K562 (cell line): Measurements from ENCODE around the gene TBC1D20. TPM values are rescaled to one million over a fixed set of nuclear protein-coding genes. Genes with fewer than 3 reads are reported as not detected.

ENCODE experiments used
- ATAC-seq: fragments of 200-7000 bp; cut with Tn5 transposase; 3 replicates; pipeline ENCODE4 v1.9.1; 2020; ENCODE audit warnings: moderate library complexity
- BruUV-seq: library from RNA; stranded (reverse); fragments of 400-500 nt; replicated peaks from 2 replicates; lab custom pipeline; 2021; lab: Mats Ljungman, UMichigan
- CTCF ChIA-PET: fragments of 300-600 bp; formaldehyde crosslinking; extraction: SDS; loops from one replicate; lab custom pipeline; 2021; ENCODE audit warnings: low intra/inter-chr PET ratio; lab: Yijun Ruan, JAX
- POLR2A ChIA-PET: fragments of 300-600, 350-650 bp; sonication (Branson Sonifier 250); formaldehyde crosslinking; extraction: SDS; loops from one replicate; lab custom pipeline; 2021; ENCODE audit warnings: antibody characterized with exemption, inconsistent platforms; lab: Yijun Ruan, JAX
- DNase-seq, 4 experiments: peaks; one replicate each; pipeline versions ENCODE4 v3.0.0 to v3.0.0-alpha.2; 2011 to 2018; ENCODE audit warnings: low spot score in 3 of 4, mixed read lengths in 3 of 4; ENCODE audit errors: extremely low read depth in 1 of 4
- FAIRE-seq: peaks from 2 replicates; lab custom pipeline; 2011; peaks lifted over from hg19 to GRCh38; lab: Jason Lieb, UNC
- H2AFZ ChIP-seq: 2 replicates; pipeline ENCODE4 v1.6.0; 2011; ENCODE audit warnings: low read depth, low read length, control low read depth, inconsistent platforms
- H3K27ac ChIP-seq: fragments of 200-600 bp; 3 replicates; pipeline ENCODE4 v1.8.0; 2011; ENCODE audit warnings: low read depth, mild to moderate bottlenecking, control low read depth, inconsistent platforms, low read length, moderate library complexity, mixed read lengths; ENCODE audit errors: extremely low read depth
- H3K27me3 ChIP-seq, 2 experiments: fragments of 300-600 bp in 1 of 2; 2 replicates in 1 of 2; 3 replicates in 1 of 2; pipeline versions ENCODE4 v1.6.0 to v1.8.0; 2011; ENCODE audit warnings: inconsistent platforms in 2 of 2, low read length in 2 of 2, mild to moderate bottlenecking in 1 of 2, mixed read lengths in 1 of 2, moderate library complexity in 1 of 2; ENCODE audit not compliant: control insufficient read depth in 2 of 2, insufficient read depth in 2 of 2
- H3K36me3 ChIP-seq: fragments of 300-600 bp; 3 replicates; pipeline ENCODE4 v1.8.0; 2011; ENCODE audit warnings: mild to moderate bottlenecking, low read length, inconsistent platforms; ENCODE audit not compliant: control insufficient read depth, insufficient read depth
- H3K4me1 ChIP-seq, 2 experiments: fragments of 200-600 bp in 1 of 2; replicated peaks in 1 of 2; 2 replicates in 1 of 2; 3 replicates in 1 of 2; pipeline versions ENCODE4 v1.5.1 to v1.8.0; 2011; ENCODE audit warnings: inconsistent platforms in 2 of 2, low read length in 2 of 2, mild to moderate bottlenecking in 1 of 2, mixed read lengths in 1 of 2, moderate library complexity in 1 of 2; ENCODE audit not compliant: control insufficient read depth in 2 of 2, insufficient read depth in 2 of 2
- H3K4me2 ChIP-seq: 2 replicates; pipeline ENCODE4 v1.6.1; 2011; ENCODE audit warnings: low read length, control low read depth, inconsistent platforms, mixed read lengths; ENCODE audit not compliant: insufficient read depth
- H3K4me3 ChIP-seq: fragments of 200-600 bp; sonication (generic), shearing (Covaris generic); 2 replicates; pipeline ENCODE4 v1.5.1; 2016; ENCODE audit warnings: control low read depth, inconsistent platforms
- H3K79me2 ChIP-seq: fragments of 200-600 bp; 3 replicates; pipeline ENCODE4 v1.8.0; 2011; ENCODE audit warnings: low read length, inconsistent platforms; ENCODE audit not compliant: control insufficient read depth, insufficient read depth
- H3K9ac ChIP-seq, 2 experiments: 2 replicates each; pipeline versions ENCODE4 v1.6.0 to v1.6.1; 2011; ENCODE audit warnings: low read depth in 2 of 2, low read length in 2 of 2, control low read depth in 1 of 2, inconsistent platforms in 1 of 2, mild to moderate bottlenecking in 1 of 2, mixed read lengths in 1 of 2; ENCODE audit not compliant: insufficient read depth in 1 of 2
- H3K9me1 ChIP-seq: one replicate; pipeline ENCODE4 v1.6.0; 2011; ENCODE audit warnings: inconsistent platforms, mild to moderate bottlenecking, low read length, moderate library complexity; ENCODE audit not compliant: control insufficient read depth, insufficient read depth
- H3K9me3 ChIP-seq: replicated peaks from 2 replicates; pipeline ENCODE4 v1.5.1; 2011; ENCODE audit warnings: low read depth, low read length, inconsistent platforms; ENCODE audit not compliant: control insufficient read depth, insufficient read depth
- H4K20me1 ChIP-seq: replicated peaks from 2 replicates; pipeline ENCODE4 v1.6.1; 2011; ENCODE audit warnings: low read length, inconsistent platforms, mixed read lengths; ENCODE audit not compliant: control insufficient read depth, insufficient read depth
- ATF1 ChIP-seq, 2 experiments: fragments of 450-650 bp in 1 of 2; IDR thresholded peaks; 2 replicates each; pipeline ENCODE4 v1.6.1; 2016; ENCODE audit warnings: missing compliant biosample characterization in 1 of 2, missing genetic modification characterization in 1 of 2
- POLR2B ChIP-seq: fragments of 450-650 bp; IDR thresholded peaks from 2 replicates; pipeline ENCODE4 v1.6.1; 2018; ENCODE audit warnings: low read depth; ENCODE audit not compliant: partially characterized antibody
- POLR2G ChIP-seq: fragments of 200-400 bp; formaldehyde crosslinking; IDR thresholded peaks from 2 replicates; pipeline ENCODE4 v1.6.1; 2017; ENCODE audit warnings: low read depth, mild to moderate bottlenecking, antibody characterized with exemption, low read length, moderate library complexity
- WGBS: fragments of 100-300 bp; shearing (Covaris generic); methylation state at CpG from one replicate; pipeline ENCODE4 v1.1.6; 2016; ENCODE audit warnings: low coverage, mixed read lengths; ENCODE audit not compliant: insufficient coverage; ENCODE audit errors: missing lambda C conversion rate; 5-methylcytosine and 5-hydroxymethylcytosine counted together
- in situ Hi-C: fragments of 300-500 bp; cut with MboI; formaldehyde crosslinking; loops from 4 replicates; pipeline ENCODE4 v1.15.0; 2018; ENCODE audit warnings: inconsistent platforms, mixed read lengths
- intact Hi-C: fragments of 100-400 bp; cut with micrococcal nuclease; formaldehyde crosslinking; loops from 2 replicates; pipeline ENCODE4 v1.14.2; 2022
- polyA plus RNA-seq, 8 experiments: library from polyadenylated mRNA; depleted of rRNA in 4 of 8; stranded (reverse) in 5 of 8; unstranded in 3 of 8; fragments of >200 nt; fragmentation: Nextera tagmentation in 2 of 8; fragmentation: Illumina TruSeq in 1 of 8; extraction: Ambion mirVana in 2 of 8; extraction: Trizol in 1 of 8; gene quantifications; 2 replicates each; pipeline versions ENCODE4 v1.2.1 to v1.2.3, GENCODE V29; 2011 to 2014; ENCODE audit warnings: inconsistent platforms in 1 of 8, missing spikeins in 1 of 8
- total RNA-seq, 7 experiments: library from RNA; depleted of rRNA in 6 of 7; stranded (reverse); fragments of >200 nt in 6 of 7; fragmentation: Illumina TruSeq in 2 of 7; extraction: Trizol in 2 of 7; gene quantifications; 2 replicates each; pipeline versions ENCODE4 v1.2.1 to v1.2.3, GENCODE V29; 2011 to 2021; ENCODE audit warnings: low replicate concordance in 1 of 7
- TF ChIP-seq, protein P1 (sequence below): fragments of 250-450 bp; sonication (Bioruptor Pico); IDR thresholded peaks from 2 replicates; pipeline ENCODE4 v1.4.0; 2020
- TF ChIP-seq, protein P2 (sequence below), 2 experiments: fragments of 450-650 bp in 1 of 2; sonication (generic) in 1 of 2; formaldehyde crosslinking in 1 of 2; IDR thresholded peaks; 2 replicates each; pipeline versions ENCODE4 v1.7.1 to v1.9.0; 2016 to 2022; ENCODE audit warnings: inconsistent platforms in 1 of 2, mild to moderate bottlenecking in 1 of 2, missing genetic modification reagents in 1 of 2

The TBC1D20 gene
- total and polyA plus RNA-seq, 9 of the 15 experiments (the other 6 are each of a cell fraction or from before 2014, with no cell fraction given), result 7.0 to 25.3 (median 15.1) TPM

DNA sequence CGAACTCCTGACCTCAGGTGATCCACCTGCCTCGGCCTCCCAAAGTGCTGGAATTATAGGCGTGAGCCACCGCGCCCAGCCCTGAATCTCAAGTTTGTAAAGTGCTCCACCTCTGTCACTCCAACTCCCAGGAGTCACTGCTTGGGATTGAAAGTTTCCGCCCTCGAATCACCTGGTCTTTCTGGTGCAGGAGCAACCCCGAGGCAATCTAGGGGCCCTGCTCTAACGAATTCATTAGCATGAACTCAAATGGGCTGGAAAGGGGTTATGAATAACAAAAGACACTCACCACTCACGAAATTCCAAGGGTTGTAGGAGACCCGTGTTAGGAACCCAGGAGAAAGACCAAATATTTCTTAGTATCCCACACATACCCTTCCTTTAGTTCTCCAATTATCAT, 28.1 kb downstream of the TBC1D20 start (continued):
- TF ChIP-seq ATF1 (CRISPR knock-in tag; IDR thresholded peaks at IDR 0.05), result no peak
- no peak for TF ChIP-seq ATF1 (tag; IDR thresholded peaks at IDR 0.05)
- TF ChIP-seq, all 486 proteins: peak for 0

DNA sequence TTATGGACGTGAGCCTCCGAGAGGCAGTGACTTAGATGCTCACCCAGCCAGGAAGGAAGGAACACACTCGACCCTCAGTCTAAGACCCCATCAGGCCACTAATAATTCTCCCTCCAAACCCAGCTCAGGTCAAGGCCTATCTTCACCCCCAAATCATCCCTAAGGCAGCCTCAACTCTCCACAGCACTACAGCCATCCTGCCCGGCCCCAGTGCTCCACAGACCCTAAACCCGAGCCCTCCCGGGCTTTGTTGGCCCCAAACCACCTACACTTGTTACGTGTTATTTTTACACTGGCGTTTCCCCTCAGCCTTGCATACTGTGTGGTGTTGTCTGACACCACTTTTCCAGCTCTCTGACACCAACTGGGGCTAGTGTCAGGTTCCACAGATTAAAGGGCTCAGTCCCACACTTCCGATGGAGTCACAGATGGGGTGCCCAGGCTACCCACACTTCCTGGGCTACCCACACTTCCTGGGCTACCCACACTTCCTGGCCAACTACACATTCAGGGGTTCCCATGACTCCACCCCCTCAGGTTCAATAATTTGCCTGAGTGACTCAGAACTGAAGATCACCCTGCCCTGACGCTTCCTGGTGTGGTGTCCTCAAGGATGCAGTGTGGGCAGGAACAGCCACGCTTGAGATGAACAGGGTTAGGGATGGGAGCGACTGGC, 28.9 kb downstream of the TBC1D20 start:
- no peak overlapping the region for H3K9ac ChIP-seq
- in situ Hi-C loops, result no loop called here
- no peaks in the 10 kb centered on the region for H3K27me3 ChIP-seq
- no peak overlapping the region for H2AFZ ChIP-seq
- no peaks in the 10 kb centered on the region for H4K20me1 ChIP-seq
- no peak for ATAC-seq
- FAIRE-seq, result no peak
- TF ChIP-seq POLR2B, result no peak
- peak; percentile 46; the same call in 1 of the 2 replicates for TF ChIP-seq POLR2G
- TF ChIP-seq, protein P1, sequence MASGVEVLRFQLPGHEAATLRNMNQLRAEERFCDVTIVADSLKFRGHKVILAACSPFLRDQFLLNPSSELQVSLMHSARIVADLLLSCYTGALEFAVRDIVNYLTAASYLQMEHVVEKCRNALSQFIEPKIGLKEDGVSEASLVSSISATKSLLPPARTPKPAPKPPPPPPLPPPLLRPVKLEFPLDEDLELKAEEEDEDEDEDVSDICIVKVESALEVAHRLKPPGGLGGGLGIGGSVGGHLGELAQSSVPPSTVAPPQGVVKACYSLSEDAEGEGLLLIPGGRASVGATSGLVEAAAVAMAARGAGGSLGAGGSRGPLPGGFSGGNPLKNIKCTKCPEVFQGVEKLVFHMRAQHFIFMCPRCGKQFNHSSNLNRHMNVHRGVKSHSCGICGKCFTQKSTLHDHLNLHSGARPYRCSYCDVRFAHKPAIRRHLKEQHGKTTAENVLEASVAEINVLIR (CRISPR knock-in tag), result no peak
- TF ChIP-seq, protein P2, sequence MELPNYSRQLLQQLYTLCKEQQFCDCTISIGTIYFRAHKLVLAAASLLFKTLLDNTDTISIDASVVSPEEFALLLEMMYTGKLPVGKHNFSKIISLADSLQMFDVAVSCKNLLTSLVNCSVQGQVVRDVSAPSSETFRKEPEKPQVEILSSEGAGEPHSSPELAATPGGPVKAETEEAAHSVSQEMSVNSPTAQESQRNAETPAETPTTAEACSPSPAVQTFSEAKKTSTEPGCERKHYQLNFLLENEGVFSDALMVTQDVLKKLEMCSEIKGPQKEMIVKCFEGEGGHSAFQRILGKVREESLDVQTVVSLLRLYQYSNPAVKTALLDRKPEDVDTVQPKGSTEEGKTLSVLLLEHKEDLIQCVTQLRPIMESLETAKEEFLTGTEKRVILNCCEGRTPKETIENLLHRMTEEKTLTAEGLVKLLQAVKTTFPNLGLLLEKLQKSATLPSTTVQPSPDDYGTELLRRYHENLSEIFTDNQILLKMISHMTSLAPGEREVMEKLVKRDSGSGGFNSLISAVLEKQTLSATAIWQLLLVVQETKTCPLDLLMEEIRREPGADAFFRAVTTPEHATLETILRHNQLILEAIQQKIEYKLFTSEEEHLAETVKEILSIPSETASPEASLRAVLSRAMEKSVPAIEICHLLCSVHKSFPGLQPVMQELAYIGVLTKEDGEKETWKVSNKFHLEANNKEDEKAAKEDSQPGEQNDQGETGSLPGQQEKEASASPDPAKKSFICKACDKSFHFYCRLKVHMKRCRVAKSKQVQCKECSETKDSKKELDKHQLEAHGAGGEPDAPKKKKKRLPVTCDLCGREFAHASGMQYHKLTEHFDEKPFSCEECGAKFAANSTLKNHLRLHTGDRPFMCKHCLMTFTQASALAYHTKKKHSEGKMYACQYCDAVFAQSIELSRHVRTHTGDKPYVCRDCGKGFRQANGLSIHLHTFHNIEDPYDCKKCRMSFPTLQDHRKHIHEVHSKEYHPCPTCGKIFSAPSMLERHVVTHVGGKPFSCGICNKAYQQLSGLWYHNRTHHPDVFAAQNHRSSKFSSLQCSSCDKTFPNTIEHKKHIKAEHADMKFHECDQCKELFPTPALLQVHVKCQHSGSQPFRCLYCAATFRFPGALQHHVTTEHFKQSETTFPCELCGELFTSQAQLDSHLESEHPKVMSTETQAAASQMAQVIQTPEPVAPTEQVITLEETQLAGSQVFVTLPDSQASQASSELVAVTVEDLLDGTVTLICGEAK (IDR thresholded peaks at IDR 0.05), result no peak
- TF ChIP-seq, protein P2 (CRISPR knock-in tag; IDR thresholded peaks at IDR 0.05), result no peak
- TF ChIP-seq, all 486 proteins: peak for 1
- H3K4me3 ChIP-seq, result no peak overlapping the region
- intact Hi-C loops, result no loop called here
- CTCF ChIA-PET, result interaction anchor here (4.0 kb wide), 1 partner anchor 78 kb away, joined by 27 read pairs; no protein-coding TSS in a partner anchor
- H3K4me1 ChIP-seq, result peaks cover 0 to 20% of the 10 kb centered on the region in 2 experiments; a peak in 2 of 5 replicates
- H3K79me2 ChIP-seq, result no peaks in the 10 kb centered on the region
- peaks cover 3% of the 10 kb centered on the region for H3K9me1 ChIP-seq
- no TSS peak for BruUV-seq
- DNase-seq, result no peak
- WGBS, result 82% methylated on average over 9 of the region's 12 CpGs
- peaks cover 48% of the 10 kb centered on the region for H3K36me3 ChIP-seq
- POLR2A ChIA-PET, result interaction anchor here (0.8 to 1.8 kb wide), 3 partner anchors 11 to 53 kb away, joined by 3 to 7 read pairs (median 3); partner anchors contain the start of gene TRIB3
- H3K27ac ChIP-seq, result peak overlapping the region; percentile 30; the same call in 1 of the 3 replicates
- no peak overlapping the region for H3K4me2 ChIP-seq
- no peaks in the 10 kb centered on the region for H3K9me3 ChIP-seq
